Esophagus squamous epithelium (tissue), 4 donors: ENCODE data around the gene HPN.

Source experiments
- POLR2A ChIP-seq, 4 donors: fragments of 450-650 bp; IDR thresholded peaks; one replicate each; pipeline ENCODE4 v1.6.1; 2017; ENCODE audit warnings: antibody characterized with exemption in 4 of 4, mild to moderate bottlenecking in 4 of 4, moderate library complexity in 3 of 4
- TF ChIP-seq, protein P1 (sequence below), 6 experiments: fragments of 450-650 bp in 4 of 6; fragments of 200-600 bp in 2 of 6; sonication (generic) in 2 of 6; IDR thresholded peaks; one replicate each; pipeline ENCODE4 v1.5.1; 2016 to 2019; ENCODE audit warnings: antibody characterized with exemption in 6 of 6, mild to moderate bottlenecking in 4 of 6, moderate library complexity in 4 of 6

DNA sequence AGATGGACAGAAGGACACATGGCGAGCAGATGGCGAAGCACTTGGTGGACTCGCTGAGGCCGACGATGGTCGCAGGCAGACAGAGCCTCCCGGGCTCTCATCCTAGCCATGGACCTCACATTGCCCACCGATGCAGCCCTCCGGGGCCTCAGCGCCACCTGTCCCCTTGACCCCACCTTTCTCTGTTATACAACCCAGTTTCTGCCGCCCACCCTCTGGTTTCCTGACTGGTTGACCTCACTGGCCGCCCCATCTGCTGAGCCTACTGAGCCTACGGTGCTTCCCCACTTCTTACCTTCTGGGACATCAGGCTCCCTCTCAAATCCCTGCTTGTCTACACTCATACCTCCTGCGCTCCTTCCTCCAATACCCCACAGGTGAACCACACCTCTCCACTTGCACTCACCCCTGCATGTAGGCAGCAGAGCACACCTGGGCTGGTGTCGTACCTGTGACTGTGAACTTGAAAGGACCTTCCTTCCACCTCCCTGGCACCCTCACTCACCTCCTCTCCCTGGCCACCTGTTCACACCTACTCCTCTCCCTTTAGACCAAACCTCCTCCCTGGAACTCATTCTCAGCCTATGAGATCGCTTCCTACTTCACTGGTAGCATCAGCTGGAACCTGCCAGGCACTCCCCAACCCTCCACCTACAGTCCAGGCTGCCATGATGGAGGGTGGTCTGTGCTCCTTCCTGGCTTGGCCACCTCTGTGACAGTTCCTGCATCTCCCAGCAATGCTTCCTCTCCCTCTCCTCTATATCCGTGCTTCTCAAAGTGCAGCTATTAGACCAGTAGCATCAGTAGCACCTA is 36.1 kb downstream of the HPN start:
- TF ChIP-seq, protein P1, sequence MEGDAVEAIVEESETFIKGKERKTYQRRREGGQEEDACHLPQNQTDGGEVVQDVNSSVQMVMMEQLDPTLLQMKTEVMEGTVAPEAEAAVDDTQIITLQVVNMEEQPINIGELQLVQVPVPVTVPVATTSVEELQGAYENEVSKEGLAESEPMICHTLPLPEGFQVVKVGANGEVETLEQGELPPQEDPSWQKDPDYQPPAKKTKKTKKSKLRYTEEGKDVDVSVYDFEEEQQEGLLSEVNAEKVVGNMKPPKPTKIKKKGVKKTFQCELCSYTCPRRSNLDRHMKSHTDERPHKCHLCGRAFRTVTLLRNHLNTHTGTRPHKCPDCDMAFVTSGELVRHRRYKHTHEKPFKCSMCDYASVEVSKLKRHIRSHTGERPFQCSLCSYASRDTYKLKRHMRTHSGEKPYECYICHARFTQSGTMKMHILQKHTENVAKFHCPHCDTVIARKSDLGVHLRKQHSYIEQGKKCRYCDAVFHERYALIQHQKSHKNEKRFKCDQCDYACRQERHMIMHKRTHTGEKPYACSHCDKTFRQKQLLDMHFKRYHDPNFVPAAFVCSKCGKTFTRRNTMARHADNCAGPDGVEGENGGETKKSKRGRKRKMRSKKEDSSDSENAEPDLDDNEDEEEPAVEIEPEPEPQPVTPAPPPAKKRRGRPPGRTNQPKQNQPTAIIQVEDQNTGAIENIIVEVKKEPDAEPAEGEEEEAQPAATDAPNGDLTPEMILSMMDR (IDR thresholded peaks at IDR 0.05), result no peak
- no peak for TF ChIP-seq POLR2A (IDR thresholded peaks at IDR 0.05)
